WTC11 (cell line): ENCODE measurements around the gene CRACR2B. TPM values are rescaled to one million over a fixed set of nuclear protein-coding genes. Genes with fewer than 3 reads are reported as not detected.
A peak's percentile ranks its signal among the peaks of the same experiment; 100 is the strongest.

Experiments
- AR ChIP-seq: fragments of 250-450 bp; sonication (Bioruptor Pico); IDR thresholded peaks from 2 replicates; pipeline ENCODE4 v1.9.0; 2021; ENCODE audit warnings: mild to moderate bottlenecking
- ATF1 ChIP-seq: sonication (generic); formaldehyde crosslinking; IDR thresholded peaks from 2 replicates; pipeline ENCODE4 v1.8.1; 2023; ENCODE audit warnings: mild to moderate bottlenecking, moderate library complexity, missing genetic modification reagents
- EMX1 ChIP-seq: fragments of 250-450 bp; sonication (Bioruptor Pico); IDR thresholded peaks from 2 replicates; pipeline ENCODE4 v1.8.0; 2021; ENCODE audit warnings: mild to moderate bottlenecking
- FOXJ3 ChIP-seq: sonication (generic); formaldehyde crosslinking; IDR thresholded peaks from 2 replicates; pipeline ENCODE4 v1.9.0; 2021; ENCODE audit warnings: missing genetic modification reagents, mild to moderate bottlenecking, borderline replicate concordance
- HMGXB4 ChIP-seq: sonication (generic); formaldehyde crosslinking; IDR thresholded peaks from 2 replicates; pipeline ENCODE4 v1.8.1; 2023; ENCODE audit warnings: mild to moderate bottlenecking, moderate library complexity, missing genetic modification reagents
- JUN ChIP-seq: sonication (generic); formaldehyde crosslinking; IDR thresholded peaks from 2 replicates; pipeline ENCODE4 v1.8.0; 2023; ENCODE audit warnings: mild to moderate bottlenecking, missing genetic modification reagents
- MLX ChIP-seq: sonication (generic); formaldehyde crosslinking; IDR thresholded peaks from 2 replicates; pipeline ENCODE4 v1.8.1; 2023; ENCODE audit warnings: mild to moderate bottlenecking, missing genetic modification reagents, moderate library complexity
- MYBL2 ChIP-seq: sonication (generic); formaldehyde crosslinking; IDR thresholded peaks from 2 replicates; pipeline ENCODE4 v1.8.1; 2023; ENCODE audit warnings: mild to moderate bottlenecking, moderate library complexity, missing genetic modification reagents
- NR1H2 ChIP-seq: sonication (generic); formaldehyde crosslinking; IDR thresholded peaks from 2 replicates; pipeline ENCODE4 v1.9.0; 2021; ENCODE audit warnings: mild to moderate bottlenecking, moderate library complexity, missing genetic modification reagents
- NR2C2 ChIP-seq: sonication (generic); formaldehyde crosslinking; IDR thresholded peaks from 2 replicates; pipeline ENCODE4 v1.8.0; 2022; ENCODE audit warnings: mild to moderate bottlenecking, missing genetic modification reagents
- NR3C1 ChIP-seq: sonication (generic); formaldehyde crosslinking; conservative IDR thresholded peaks from 2 replicates; pipeline ENCODE4 v1.8.1; 2023; ENCODE audit warnings: low read depth, mild to moderate bottlenecking, missing genetic modification reagents
- SMAD4 ChIP-seq: sonication (generic); formaldehyde crosslinking; IDR thresholded peaks from 2 replicates; pipeline ENCODE4 v1.8.0; 2022; ENCODE audit warnings: mild to moderate bottlenecking, missing genetic modification reagents
- USF2 ChIP-seq: sonication (generic); formaldehyde crosslinking; IDR thresholded peaks from 2 replicates; pipeline ENCODE4 v1.8.1; 2023; ENCODE audit warnings: mild to moderate bottlenecking, missing genetic modification reagents, moderate library complexity
- ZMAT4 ChIP-seq: fragments of 250-450 bp; sonication (Bioruptor Pico); IDR thresholded peaks from 2 replicates; pipeline ENCODE4 v1.9.0; 2021; ENCODE audit warnings: mild to moderate bottlenecking
- ZNF121 ChIP-seq: sonication (generic); formaldehyde crosslinking; IDR thresholded peaks from 2 replicates; pipeline ENCODE4 v1.8.0; 2023; ENCODE audit warnings: missing genetic modification reagents
- ZNF232 ChIP-seq: sonication (generic); formaldehyde crosslinking; IDR thresholded peaks from 2 replicates; pipeline ENCODE4 v1.8.0; 2022; ENCODE audit warnings: mild to moderate bottlenecking, missing genetic modification reagents
- ZNF281 ChIP-seq: sonication (generic); formaldehyde crosslinking; IDR thresholded peaks from 2 replicates; pipeline ENCODE4 v1.8.0; 2023; ENCODE audit warnings: mild to moderate bottlenecking, missing genetic modification reagents
- ZNF416 ChIP-seq: fragments of 250-450 bp; sonication (Bioruptor Pico); IDR thresholded peaks from 2 replicates; pipeline ENCODE4 v1.9.0; 2021; ENCODE audit warnings: mild to moderate bottlenecking, inconsistent platforms
- ZNF425 ChIP-seq: fragments of 250-450 bp; sonication (Bioruptor Pico); conservative IDR thresholded peaks from 2 replicates; pipeline ENCODE4 v1.9.0; 2021; ENCODE audit warnings: mild to moderate bottlenecking
- total RNA-seq: library from RNA; stranded (reverse); gene quantifications from 3 replicates; pipeline ENCODE4 v1.2.3, GENCODE V29; 2021
- TF ChIP-seq, protein P1 (sequence below): fragments of 250-450 bp; sonication (Bioruptor Pico); IDR thresholded peaks from 2 replicates; pipeline ENCODE4 v1.8.0; 2021; ENCODE audit warnings: mild to moderate bottlenecking
- TF ChIP-seq, protein P2 (sequence below): sonication (generic); formaldehyde crosslinking; IDR thresholded peaks from 2 replicates; pipeline ENCODE4 v1.8.1; 2022; ENCODE audit warnings: low read depth, mild to moderate bottlenecking, moderate library complexity, missing genetic modification reagents, borderline replicate concordance
- TF ChIP-seq, protein P3 (sequence below): sonication (generic); formaldehyde crosslinking; conservative IDR thresholded peaks from 2 replicates; pipeline ENCODE4 v1.8.1; 2023; ENCODE audit warnings: mild to moderate bottlenecking, low read depth, missing genetic modification reagents, moderate library complexity

The CRACR2B gene
- total RNA-seq, 1 experiment from 2014 or later = 46.5 TPM

DNA sequence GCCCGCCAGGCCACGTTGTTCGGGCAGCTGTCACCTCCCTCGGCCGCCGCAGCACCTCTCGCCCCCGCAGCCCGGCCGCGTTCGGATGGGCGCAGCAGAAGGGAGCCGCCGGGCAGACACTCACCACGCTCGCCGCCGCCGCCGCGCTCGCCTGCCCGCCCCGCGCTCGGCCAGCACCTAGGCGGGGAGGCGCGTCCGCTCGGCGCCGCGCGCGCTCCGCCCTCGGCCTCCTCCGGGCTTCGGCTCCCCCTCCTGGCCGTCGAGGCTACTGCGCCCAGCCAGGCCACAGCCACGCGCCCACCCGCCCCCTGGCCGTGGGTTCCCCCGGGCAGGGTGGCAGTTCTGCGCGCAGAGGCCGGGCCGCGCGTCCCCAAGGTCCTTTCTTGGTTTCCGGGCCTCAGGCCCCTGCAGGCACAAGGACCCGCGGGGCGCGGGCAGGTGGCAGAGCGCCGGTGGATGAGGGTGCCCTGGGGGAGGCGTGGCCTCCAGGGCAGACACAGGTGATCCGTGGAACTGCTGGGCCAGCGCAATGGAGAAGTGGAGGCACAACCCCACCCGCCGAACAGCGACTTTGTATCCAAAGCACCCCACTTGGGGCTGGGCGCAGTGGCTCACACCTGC lies 29.5 kb upstream of the CRACR2B start, which contains the start of gene SLC25A22 (continued):
- TF ChIP-seq ZNF425 (CRISPR knock-in tag) = no peak
- no peak; the same call in 1 of the 2 replicates for TF ChIP-seq USF2 (CRISPR knock-in tag)
- no peak for TF ChIP-seq FOXJ3 (CRISPR knock-in tag)
- no peak for TF ChIP-seq EMX1 (CRISPR knock-in tag)
- TF ChIP-seq ZMAT4 = no peak
- no peak for TF ChIP-seq NR3C1 (CRISPR knock-in tag)
- TF ChIP-seq AR (CRISPR knock-in tag) = no peak
- no peak for TF ChIP-seq SMAD4 (CRISPR knock-in tag)
- peak; percentile 90 for TF ChIP-seq HMGXB4 (CRISPR knock-in tag)
- TF ChIP-seq ZNF121 (CRISPR knock-in tag) = no peak
- TF ChIP-seq, protein P1, sequence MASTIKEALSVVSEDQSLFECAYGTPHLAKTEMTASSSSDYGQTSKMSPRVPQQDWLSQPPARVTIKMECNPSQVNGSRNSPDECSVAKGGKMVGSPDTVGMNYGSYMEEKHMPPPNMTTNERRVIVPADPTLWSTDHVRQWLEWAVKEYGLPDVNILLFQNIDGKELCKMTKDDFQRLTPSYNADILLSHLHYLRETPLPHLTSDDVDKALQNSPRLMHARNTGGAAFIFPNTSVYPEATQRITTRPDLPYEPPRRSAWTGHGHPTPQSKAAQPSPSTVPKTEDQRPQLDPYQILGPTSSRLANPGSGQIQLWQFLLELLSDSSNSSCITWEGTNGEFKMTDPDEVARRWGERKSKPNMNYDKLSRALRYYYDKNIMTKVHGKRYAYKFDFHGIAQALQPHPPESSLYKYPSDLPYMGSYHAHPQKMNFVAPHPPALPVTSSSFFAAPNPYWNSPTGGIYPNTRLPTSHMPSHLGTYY (CRISPR knock-in tag) = no peak
- no peak for TF ChIP-seq MLX
- TF ChIP-seq ZNF416 (CRISPR knock-in tag) = no peak
- TF ChIP-seq, protein P2, sequence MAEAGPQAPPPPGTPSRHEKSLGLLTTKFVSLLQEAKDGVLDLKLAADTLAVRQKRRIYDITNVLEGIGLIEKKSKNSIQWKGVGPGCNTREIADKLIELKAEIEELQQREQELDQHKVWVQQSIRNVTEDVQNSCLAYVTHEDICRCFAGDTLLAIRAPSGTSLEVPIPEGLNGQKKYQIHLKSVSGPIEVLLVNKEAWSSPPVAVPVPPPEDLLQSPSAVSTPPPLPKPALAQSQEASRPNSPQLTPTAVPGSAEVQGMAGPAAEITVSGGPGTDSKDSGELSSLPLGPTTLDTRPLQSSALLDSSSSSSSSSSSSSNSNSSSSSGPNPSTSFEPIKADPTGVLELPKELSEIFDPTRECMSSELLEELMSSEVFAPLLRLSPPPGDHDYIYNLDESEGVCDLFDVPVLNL (CRISPR knock-in tag) = no peak
- no peak for TF ChIP-seq ATF1 (CRISPR knock-in tag)
- no peak for TF ChIP-seq NR1H2 (CRISPR knock-in tag)
- no peak for TF ChIP-seq ZNF281 (CRISPR knock-in tag)
- no peak for TF ChIP-seq JUN
- TF ChIP-seq, protein P3, sequence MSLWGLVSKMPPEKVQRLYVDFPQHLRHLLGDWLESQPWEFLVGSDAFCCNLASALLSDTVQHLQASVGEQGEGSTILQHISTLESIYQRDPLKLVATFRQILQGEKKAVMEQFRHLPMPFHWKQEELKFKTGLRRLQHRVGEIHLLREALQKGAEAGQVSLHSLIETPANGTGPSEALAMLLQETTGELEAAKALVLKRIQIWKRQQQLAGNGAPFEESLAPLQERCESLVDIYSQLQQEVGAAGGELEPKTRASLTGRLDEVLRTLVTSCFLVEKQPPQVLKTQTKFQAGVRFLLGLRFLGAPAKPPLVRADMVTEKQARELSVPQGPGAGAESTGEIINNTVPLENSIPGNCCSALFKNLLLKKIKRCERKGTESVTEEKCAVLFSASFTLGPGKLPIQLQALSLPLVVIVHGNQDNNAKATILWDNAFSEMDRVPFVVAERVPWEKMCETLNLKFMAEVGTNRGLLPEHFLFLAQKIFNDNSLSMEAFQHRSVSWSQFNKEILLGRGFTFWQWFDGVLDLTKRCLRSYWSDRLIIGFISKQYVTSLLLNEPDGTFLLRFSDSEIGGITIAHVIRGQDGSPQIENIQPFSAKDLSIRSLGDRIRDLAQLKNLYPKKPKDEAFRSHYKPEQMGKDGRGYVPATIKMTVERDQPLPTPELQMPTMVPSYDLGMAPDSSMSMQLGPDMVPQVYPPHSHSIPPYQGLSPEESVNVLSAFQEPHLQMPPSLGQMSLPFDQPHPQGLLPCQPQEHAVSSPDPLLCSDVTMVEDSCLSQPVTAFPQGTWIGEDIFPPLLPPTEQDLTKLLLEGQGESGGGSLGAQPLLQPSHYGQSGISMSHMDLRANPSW (CRISPR knock-in tag) = no peak; the same call in 1 of the 2 replicates
- peak; percentile 19; the same call in 1 of the 2 replicates for TF ChIP-seq MYBL2 (CRISPR knock-in tag)
- no peak for TF ChIP-seq NR2C2 (CRISPR knock-in tag)
- TF ChIP-seq ZNF232 (CRISPR knock-in tag) = no peak
